ENCODE measurements around the gene AP3D1. TPM values are rescaled to one million over a fixed set of nuclear protein-coding genes. Genes with fewer than 3 reads are reported as not detected.

AP3D1 gene
- total and polyA plus RNA-seq, 7 donors: 43.1 to 127 (median 55.7) TPM

GRCh38 chr19:2072757-2073551, 78.4 kb downstream of the AP3D1 start:
- DNase-seq: no peak
- no peak overlapping the region for H3K27ac ChIP-seq
- H3K27me3 ChIP-seq: no peaks in the 10 kb centered on the region
- 92 to 93% methylated on average over 32 of the region's 32 CpGs for WGBS, 2 donors
- H3K9me3 ChIP-seq: no peaks in the 10 kb centered on the region
- peaks cover 23 to 72% (median 52%) of the 10 kb centered on the region in 4 donors for H3K36me3 ChIP-seq
- intact Hi-C loops (cut with DNase I): loop anchor here (5.0 kb wide), 1 partner anchor 146 kb away; no protein-coding TSS in a partner anchor
- no peak overlapping the region for H3K4me3 ChIP-seq
- TF ChIP-seq POLR2A (IDR thresholded peaks at IDR 0.05): no peak
- TF ChIP-seq POLR2AphosphoS5 (IDR thresholded peaks at IDR 0.05): no peak
- TF ChIP-seq EP300 (IDR thresholded peaks at IDR 0.05): no peak
- TF ChIP-seq CTCF (IDR thresholded peaks at IDR 0.05): no peak
- peaks cover 0 to 12% (median 9%) of the 10 kb centered on the region in 4 donors for H3K4me1 ChIP-seq

GRCh38 chr19:2070986-2071673, 80.2 kb downstream of the AP3D1 start:
- WGBS, 2 donors: 73 to 91% methylated on average over 19 of the region's 19 CpGs
- no peak for DNase-seq
- no peak overlapping the region for H3K4me3 ChIP-seq
- no peak overlapping the region for H3K27ac ChIP-seq
- no peaks in the 10 kb centered on the region for H3K27me3 ChIP-seq
- H3K4me1 ChIP-seq: peaks cover 0 to 12% (median 9%) of the 10 kb centered on the region in 4 donors
- peaks cover 14 to 54% (median 34%) of the 10 kb centered on the region in 4 donors for H3K36me3 ChIP-seq
- intact Hi-C loops (cut with DNase I): loop anchor here (5.0 kb wide), 1 partner anchor 144 kb away; no protein-coding TSS in a partner anchor
- TF ChIP-seq POLR2A (IDR thresholded peaks at IDR 0.05) (no peak), CTCF (IDR thresholded peaks at IDR 0.05) (no peak), EP300 (IDR thresholded peaks at IDR 0.05) (no peak), POLR2AphosphoS5 (IDR thresholded peaks at IDR 0.05) (no peak)
- H3K9me3 ChIP-seq: no peaks in the 10 kb centered on the region

GRCh38 chr19:2070436-2070827, 80.9 kb downstream of the AP3D1 start:
- no peaks in the 10 kb centered on the region for H3K9me3 ChIP-seq
- peaks cover 11 to 47% (median 31%) of the 10 kb centered on the region in 4 donors for H3K36me3 ChIP-seq
- intact Hi-C loops (cut with DNase I): loop anchor here (5.0 kb wide), 1 partner anchor 143 kb away; no protein-coding TSS in a partner anchor
- H3K4me1 ChIP-seq: peaks cover 0 to 12% (median 10%) of the 10 kb centered on the region in 4 donors
- peak overlapping the region in 3 of 4 donors; percentile 62 to 66 (median 63) for H3K27ac ChIP-seq
- WGBS, 2 donors: 21 to 70% methylated on average over 10 of the region's 10 CpGs
- no peaks in the 10 kb centered on the region for H3K27me3 ChIP-seq
- DNase-seq: no peak
- no peak for TF ChIP-seq POLR2AphosphoS5 (IDR thresholded peaks at IDR 0.05)
- TF ChIP-seq CTCF (IDR thresholded peaks at IDR 0.05): no peak
- TF ChIP-seq EP300 (IDR thresholded peaks at IDR 0.05): no peak
- no peak for TF ChIP-seq POLR2A (IDR thresholded peaks at IDR 0.05)
- H3K4me3 ChIP-seq: no peak overlapping the region

- Histone ChIP-seq H3K27ac (peak overlapping the region; percentile 65 to 86 (median 81)), H3K36me3 (no peaks in the 10 kb centered on the region), H3K4me1 (peaks cover 0 to 50% (median 44%) of the 10 kb centered on the region in 4 donors), H3K27me3 (no peaks in the 10 kb centered on the region), H3K4me3 (peak overlapping the region in 2 of 4 donors; percentile 6 to 19), H3K9me3 (no peaks in the 10 kb centered on the region)
- TF ChIP-seq EP300 (IDR thresholded peaks at IDR 0.05): peak; percentile 95 to 99 (median 98)
- TF ChIP-seq POLR2AphosphoS5 (IDR thresholded peaks at IDR 0.05): peak; percentile 65 to 83 (median 74)
- no peak for TF ChIP-seq CTCF (IDR thresholded peaks at IDR 0.05)
- no peak for TF ChIP-seq POLR2A (IDR thresholded peaks at IDR 0.05)
- DNase-seq: peak; percentile 88
- intact Hi-C loops (cut with DNase I): no loop called here
- 68 to 78% methylated on average over 38 of the region's 38 CpGs for WGBS, 2 donors
Observed at GRCh38 chr19:2064788-2065524, 86.4 kb downstream of the AP3D1 start.
